GM23248 (cell line): ENCODE measurements around the gene ARPC2. TPM values are rescaled to one million over a fixed set of nuclear protein-coding genes. Genes with fewer than 3 reads are reported as not detected.

ENCODE experiments used
- DNase-seq: peaks from one replicate; pipeline ENCODE4 v3.0.0-alpha.2; 2015
- H2AFZ ChIP-seq: fragments of 200-600 bp; sonication (generic); 2 replicates; pipeline ENCODE4 v1.6.1; 2016; ENCODE audit warnings: antibody characterized with exemption
- H3F3A ChIP-seq: fragments of 200-600 bp; sonication (generic); 2 replicates; pipeline ENCODE4 v1.6.1; 2016; ENCODE audit warnings: mild to moderate bottlenecking, antibody characterized with exemption, mixed run types; ENCODE audit not compliant: insufficient read depth
- H3K27ac ChIP-seq: fragments of 200-600 bp; sonication (generic); 2 replicates; pipeline ENCODE4 v1.5.1; 2016; ENCODE audit warnings: mild to moderate bottlenecking
- H3K27me3 ChIP-seq: fragments of 200-600 bp; sonication (generic); replicated peaks from 2 replicates; pipeline ENCODE4 v1.6.1; 2016; ENCODE audit warnings: mild to moderate bottlenecking; ENCODE audit not compliant: insufficient read depth
- H3K36me3 ChIP-seq: fragments of 200-600 bp; sonication (generic); 2 replicates; pipeline ENCODE4 v1.6.1; 2016; ENCODE audit warnings: low read depth, mild to moderate bottlenecking
- H3K4me1 ChIP-seq: fragments of 200-600 bp; sonication (generic); 2 replicates; pipeline ENCODE4 v1.6.1; 2016; ENCODE audit warnings: mild to moderate bottlenecking; ENCODE audit not compliant: insufficient read depth
- H3K4me2 ChIP-seq: fragments of 200-600 bp; sonication (generic); one replicate; pipeline ENCODE4 v1.6.1; 2016; ENCODE audit warnings: mild to moderate bottlenecking; ENCODE audit not compliant: unreplicated experiment
- H3K4me3 ChIP-seq: fragments of 200-600 bp; sonication (generic); 2 replicates; pipeline ENCODE4 v1.5.1; 2016; ENCODE audit warnings: mild to moderate bottlenecking
- H3K79me2 ChIP-seq: fragments of 200-600 bp; sonication (generic); 2 replicates; pipeline ENCODE4 v1.6.1; 2016; ENCODE audit warnings: mild to moderate bottlenecking; ENCODE audit not compliant: insufficient read depth
- H3K9ac ChIP-seq: fragments of 200-600 bp; sonication (generic); 2 replicates; pipeline ENCODE4 v1.6.1; 2016; ENCODE audit warnings: mild to moderate bottlenecking
- H3K9me2 ChIP-seq: fragments of 200-600 bp; sonication (generic); 2 replicates; pipeline ENCODE4 v1.6.1; 2016; ENCODE audit warnings: mixed run types, mild to moderate bottlenecking, moderate library complexity; ENCODE audit not compliant: insufficient read depth
- H3K9me3 ChIP-seq: fragments of 200-600 bp; sonication (generic); one replicate; pipeline ENCODE4 v1.6.1; 2017; ENCODE audit warnings: low read depth
- H4K20me1 ChIP-seq: fragments of 200-600 bp; sonication (generic); 2 replicates; pipeline ENCODE4 v1.6.0; 2016; ENCODE audit not compliant: insufficient read depth
- EZH2 ChIP-seq: fragments of 200-600 bp; sonication (generic); IDR thresholded peaks from 2 replicates; pipeline ENCODE4 v1.6.1; 2018; ENCODE audit warnings: antibody characterized with exemption, mild to moderate bottlenecking; ENCODE audit not compliant: insufficient read depth, poor library complexity, severe bottlenecking
- EZH2phosphoT487 ChIP-seq: fragments of 200-600 bp; sonication (generic); IDR thresholded peaks from 2 replicates; pipeline ENCODE4 v1.6.1; 2018; ENCODE audit warnings: antibody characterized with exemption, moderate library complexity, mild to moderate bottlenecking, low read depth; ENCODE audit not compliant: insufficient read depth
- WGBS, 2 experiments: methylation state at CpG; one replicate each; pipeline ENCODE4 v1.1.6; 2015 to 2017; ENCODE audit warnings: low lambda C conversion rate in 2 of 2, low coverage in 1 of 2; ENCODE audit errors: missing lambda C conversion rate in 2 of 2; 5-methylcytosine and 5-hydroxymethylcytosine counted together
- in situ Hi-C: fragments of 300-500 bp; cut with MboI; formaldehyde crosslinking; loops from 2 replicates; pipeline ENCODE4 v1.15.0; 2020
- polyA plus RNA-seq: library from polyadenylated mRNA; unstranded; fragments of >200 nt; fragmentation: Nextera tagmentation; extraction: Ambion mirVana; gene quantifications from 2 replicates; pipeline ENCODE4 v1.2.1, GENCODE V29; 2016
- total RNA-seq: library from RNA; depleted of rRNA; stranded (reverse); fragments of >200 nt; shearing (Covaris generic); gene quantifications from 2 replicates; pipeline ENCODE4 v1.2.3, GENCODE V29; 2014

Gene ARPC2
- total and polyA plus RNA-seq, 2 experiments from 2014 or later = 644 to 851 TPM

DNA sequence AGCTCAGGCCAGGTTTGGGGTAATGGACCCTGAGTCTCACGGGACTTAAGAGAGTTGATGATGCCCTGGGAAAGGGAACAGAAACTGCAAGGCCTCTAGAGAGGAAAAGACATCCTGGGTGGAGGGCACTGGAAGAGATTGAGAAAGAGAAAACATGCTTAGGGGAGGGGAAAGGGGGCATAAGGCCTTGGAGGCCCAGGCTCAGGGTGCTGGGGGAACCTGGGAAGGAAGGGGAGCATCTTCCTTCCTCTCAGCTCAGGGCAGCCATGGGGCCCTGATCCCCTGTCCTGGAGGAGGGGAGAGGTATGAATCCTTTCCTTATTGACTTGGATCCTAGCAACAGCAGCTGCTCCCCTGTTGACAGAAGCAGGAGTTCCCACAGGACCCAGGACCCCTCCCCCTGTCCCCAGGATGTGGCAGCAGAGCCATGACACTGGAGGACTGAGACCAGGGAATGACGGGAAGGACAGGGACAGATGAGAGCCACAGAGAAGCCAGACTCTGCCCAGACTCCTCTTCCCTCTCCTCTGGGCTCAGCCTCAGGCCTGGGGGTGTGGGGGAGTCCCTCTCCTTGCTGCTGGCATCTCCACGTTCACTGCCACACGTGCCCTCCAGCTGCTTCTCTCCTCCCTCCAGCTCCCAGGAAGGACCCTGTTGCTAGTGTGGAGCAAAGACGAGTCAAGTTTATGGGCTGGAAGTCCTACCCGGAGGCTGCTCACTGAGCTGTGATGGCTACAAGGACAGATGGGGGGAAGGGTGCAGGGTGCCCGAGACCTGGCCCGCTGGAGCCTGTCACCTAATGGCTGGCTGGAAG lies 44.6 kb downstream of the ARPC2 start:
- Histone ChIP-seq H3K9ac (no peak overlapping the region), H4K20me1 (no peaks in the 10 kb centered on the region), H3K36me3 (no peaks in the 10 kb centered on the region; the same call in 1 of the 2 replicates), H3K79me2 (0 out of 2 replicates have a peak, but pooled peaks cover 1% of the 10 kb centered on the region), H3K4me2 (no peak overlapping the region), H2AFZ (no peak overlapping the region), H3F3A (peaks cover 35% of the 10 kb centered on the region), H3K9me2 (no peaks in the 10 kb centered on the region), H3K4me3 (no peak overlapping the region), H3K27ac (no peak overlapping the region), H3K4me1 (peaks cover 18% of the 10 kb centered on the region), H3K27me3 (no peaks in the 10 kb centered on the region), H3K9me3 (no peaks in the 10 kb centered on the region)
- in situ Hi-C loops = no loop called here
- 48 to 49% methylated on average over 7 to 8 of the region's 8 CpGs for WGBS, 2 experiments
- DNase-seq = no peak
- TF ChIP-seq EZH2 (no peak), EZH2phosphoT487 (no peak)

DNA sequence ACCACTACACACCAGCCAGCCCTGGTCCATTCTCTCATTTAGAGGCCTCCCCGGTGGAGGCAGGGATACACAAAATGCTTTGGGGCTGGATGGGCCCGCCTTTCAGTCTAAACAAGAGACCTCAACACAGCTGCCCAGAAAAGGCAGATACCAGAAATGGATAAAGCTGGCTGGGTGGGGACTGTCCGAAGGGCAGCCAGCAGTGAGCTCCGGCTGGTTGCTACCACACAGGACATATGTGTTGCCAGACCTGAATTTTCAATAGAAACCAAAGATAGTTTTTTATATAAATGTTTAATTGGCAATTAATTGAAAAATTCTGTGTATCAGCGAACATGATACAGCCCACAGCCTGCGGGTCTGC lies 45.2 kb downstream of the ARPC2 start:
- DNase-seq = no peak
- no peaks in the 10 kb centered on the region; the same call in 1 of the 2 replicates for H3K36me3 ChIP-seq
- H3K27ac ChIP-seq = no peak overlapping the region
- no peak overlapping the region for H3K9ac ChIP-seq
- no peak overlapping the region for H2AFZ ChIP-seq
- WGBS, 2 experiments = 67 to 70% methylated on average over 6 of the region's 6 CpGs
- H3K4me3 ChIP-seq = no peak overlapping the region
- H3K79me2 ChIP-seq = peaks cover 7% of the 10 kb centered on the region
- H3K9me3 ChIP-seq = no peaks in the 10 kb centered on the region
- peaks cover 29% of the 10 kb centered on the region for H3F3A ChIP-seq
- in situ Hi-C loops = no loop called here
- no peaks in the 10 kb centered on the region for H3K9me2 ChIP-seq
- peaks cover 18% of the 10 kb centered on the region for H3K4me1 ChIP-seq
- no peaks in the 10 kb centered on the region for H3K27me3 ChIP-seq
- H3K4me2 ChIP-seq = no peak overlapping the region
- TF ChIP-seq EZH2 (no peak), EZH2phosphoT487 (no peak)
- H4K20me1 ChIP-seq = no peaks in the 10 kb centered on the region

DNA sequence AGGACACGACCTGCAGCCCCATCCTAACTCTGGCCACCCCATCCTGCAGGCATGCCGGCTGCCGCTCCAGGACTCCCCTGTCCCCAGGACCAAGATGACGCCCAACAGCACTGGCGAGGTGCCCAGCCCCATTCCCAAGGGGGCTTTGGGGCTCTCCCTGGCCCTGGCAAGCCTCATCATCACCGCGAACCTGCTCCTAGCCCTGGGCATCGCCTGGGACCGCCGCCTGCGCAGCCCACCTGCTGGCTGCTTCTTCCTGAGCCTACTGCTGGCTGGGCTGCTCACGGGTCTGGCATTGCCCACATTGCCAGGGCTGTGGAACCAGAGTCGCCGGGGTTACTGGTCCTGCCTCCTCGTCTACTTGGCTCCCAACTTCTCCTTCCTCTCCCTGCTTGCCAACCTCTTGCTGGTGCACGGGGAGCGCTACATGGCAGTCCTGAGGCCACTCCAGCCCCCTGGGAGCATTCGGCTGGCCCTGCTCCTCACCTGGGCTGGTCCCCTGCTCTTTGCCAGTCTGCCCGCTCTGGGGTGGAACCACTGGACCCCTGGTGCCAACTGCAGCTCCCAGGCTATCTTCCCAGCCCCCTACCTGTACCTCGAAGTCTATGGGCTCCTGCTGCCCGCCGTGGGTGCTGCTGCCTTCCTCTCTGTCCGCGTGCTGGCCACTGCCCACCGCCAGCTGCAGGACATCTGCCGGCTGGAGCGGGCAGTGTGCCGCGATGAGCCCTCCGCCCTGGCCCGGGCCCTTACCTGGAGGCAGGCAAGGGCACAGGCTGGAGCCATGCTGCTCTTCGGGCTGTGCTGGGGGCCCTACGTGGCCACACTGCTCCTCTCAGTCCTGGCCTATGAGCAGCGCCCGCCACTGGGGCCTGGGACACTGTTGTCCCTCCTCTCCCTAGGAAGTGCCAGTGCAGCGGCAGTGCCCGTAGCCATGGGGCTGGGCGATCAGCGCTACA lies 45.9 kb downstream of the ARPC2 start:
- Histone ChIP-seq H3K27ac (no peak overlapping the region), H3K36me3 (no peaks in the 10 kb centered on the region; the same call in 1 of the 2 replicates), H3K4me2 (no peak overlapping the region), H3F3A (peaks cover 22% of the 10 kb centered on the region), H3K9me3 (no peaks in the 10 kb centered on the region), H3K27me3 (no peaks in the 10 kb centered on the region), H3K9ac (no peak overlapping the region), H3K9me2 (no peaks in the 10 kb centered on the region), H3K79me2 (peaks cover 14% of the 10 kb centered on the region), H3K4me3 (no peak overlapping the region), H3K4me1 (peaks cover 18% of the 10 kb centered on the region), H2AFZ (no peak overlapping the region), H4K20me1 (no peaks in the 10 kb centered on the region)
- DNase-seq = no peak
- no peak for TF ChIP-seq EZH2
- TF ChIP-seq EZH2phosphoT487 = no peak
- 78 to 85% methylated on average over 37 to 39 of the region's 39 CpGs for WGBS, 2 experiments
- in situ Hi-C loops = no loop called here

DNA sequence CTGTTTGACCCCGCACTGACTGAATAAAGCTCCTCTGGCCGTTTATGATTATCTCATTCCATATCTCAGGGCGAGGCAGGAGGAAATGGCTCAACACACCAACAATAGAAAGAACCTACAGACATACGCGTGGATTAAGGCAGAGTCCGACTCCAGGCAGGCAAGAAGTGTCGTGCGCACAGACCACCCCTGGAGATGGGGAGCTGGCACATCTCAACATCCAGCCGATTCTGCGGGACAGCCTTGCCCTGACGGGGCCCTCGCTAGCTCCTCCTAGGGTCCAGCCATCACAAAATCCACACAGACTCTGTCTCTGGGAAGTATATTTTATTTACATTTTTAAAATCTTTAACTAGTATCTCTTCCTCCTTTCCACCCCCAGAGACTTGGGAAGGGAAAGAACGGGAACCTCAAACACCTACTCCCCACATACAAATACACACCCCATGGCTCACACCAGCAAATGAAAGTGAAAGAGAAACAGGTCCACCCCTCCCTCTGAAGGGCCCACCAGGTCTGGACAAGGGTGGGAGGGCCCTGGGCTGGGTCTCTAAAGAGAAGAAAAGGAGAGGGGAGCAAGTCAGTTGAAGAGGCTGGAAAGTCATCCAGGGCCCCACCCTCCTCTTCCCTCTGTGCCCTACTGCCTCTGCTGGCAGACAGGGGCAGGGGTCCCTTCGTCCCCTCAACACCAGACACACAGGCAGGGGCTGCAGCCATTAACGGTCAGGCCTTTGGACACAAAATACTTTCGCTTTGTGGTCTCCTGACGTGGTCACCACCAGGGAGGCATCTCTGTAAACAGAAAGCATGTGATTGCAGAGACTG lies 47.0 kb downstream of the ARPC2 start:
- Histone ChIP-seq H3K9me3 (no peaks in the 10 kb centered on the region), H3K4me3 (no peak overlapping the region), H3K9me2 (no peaks in the 10 kb centered on the region), H3F3A (peaks cover 14% of the 10 kb centered on the region; the same call in 1 of the 2 replicates), H3K36me3 (no peaks in the 10 kb centered on the region; the same call in 1 of the 2 replicates), H4K20me1 (no peaks in the 10 kb centered on the region), H3K4me2 (no peak overlapping the region), H3K4me1 (peaks cover 13% of the 10 kb centered on the region), H3K9ac (no peak overlapping the region), H3K27ac (no peak overlapping the region), H2AFZ (no peak overlapping the region), H3K79me2 (peaks cover 25% of the 10 kb centered on the region), H3K27me3 (no peaks in the 10 kb centered on the region)
- no peak for DNase-seq
- 84 to 89% methylated on average over 17 of the region's 17 CpGs for WGBS, 2 experiments
- TF ChIP-seq EZH2 (no peak), EZH2phosphoT487 (no peak)
- in situ Hi-C loops = no loop called here
